Psoas muscle (tissue), 8 donors: ENCODE results near the gene FGF9. TPM values are rescaled to one million over a fixed set of nuclear protein-coding genes. Genes with fewer than 3 reads are reported as not detected.

Experiments
- ATAC-seq, 4 donors: fragments of 200-7000 bp; cut with Tn5 transposase; one replicate each; pipeline ENCODE4 v1.9.1; 2020; ENCODE audit warnings: moderate library complexity in 3 of 4, mild to moderate bottlenecking in 2 of 4
- DNase-seq, 2 donors: peaks; one replicate each; pipeline ENCODE4 v3.0.0-alpha.2; 2020
- H3K27ac ChIP-seq: fragments of 200-600 bp; one replicate; pipeline ENCODE4 v1.8.0; 2022
- H3K27me3 ChIP-seq, 3 donors: fragments of 200-600 bp in 1 of 3; one replicate each; pipeline versions ENCODE4 v1.6.1 to v1.8.0; 2013 to 2022; ENCODE audit warnings: low read length in 2 of 3, mild to moderate bottlenecking in 2 of 3, moderate library complexity in 1 of 3; ENCODE audit not compliant: insufficient read depth in 3 of 3
- H3K36me3 ChIP-seq, 2 donors: fragments of 200-600 bp in 1 of 2; one replicate each; pipeline versions ENCODE4 v1.6.1 to v1.8.0; 2013 to 2022; ENCODE audit warnings: low read depth in 1 of 2, mild to moderate bottlenecking in 1 of 2, moderate library complexity in 1 of 2; ENCODE audit not compliant: insufficient read depth in 1 of 2
- H3K4me1 ChIP-seq: fragments of 200-600 bp; one replicate; pipeline ENCODE4 v1.8.0; 2022
- H3K4me3 ChIP-seq: fragments of 200-600 bp; one replicate; pipeline ENCODE4 v1.8.0; 2022; ENCODE audit warnings: mild to moderate bottlenecking
- H3K9me3 ChIP-seq: fragments of 200-600 bp; one replicate; pipeline ENCODE4 v1.8.0; 2022
- CTCF ChIP-seq: fragments of 200-600 bp; IDR thresholded peaks from one replicate; pipeline ENCODE4 v1.8.0; 2022; ENCODE audit warnings: antibody characterized with exemption
- WGBS, 3 donors: extraction: QIAGEN DNeasy Blood & Tissue Kit; methylation state at CpG; one replicate each; pipeline versions ENCODE4 v1.1.6 to v1.1.7; 2013; 5-methylcytosine and 5-hydroxymethylcytosine counted together
- intact Hi-C, 2 donors: fragments of 100-400 bp; cut with DNase I; formaldehyde crosslinking; loops; one replicate each; pipeline versions ENCODE4 v1.11.0 to v1.14.2; 2022
- polyA plus RNA-seq, 3 donors: library from polyadenylated mRNA; stranded (reverse); fragments of 200-250 nt; gene quantifications; one replicate each; pipeline ENCODE4 v1.2.3, GENCODE V29; 2013
- total RNA-seq, 4 donors: library from RNA; stranded (reverse); fragmentation: NEBNext Ultra II Directional in 2 of 4; extraction: Animal tissue kit (Norgen Biotek cat#: 25700) in 2 of 4; gene quantifications; one replicate each; pipeline versions ENCODE4 v1.2.1 to v1.2.4, GENCODE V29; 2021 to 2023
- donor health status: healthy with polysubstance abuse.
- donor health status: DM: no; HTN: no; CAD: no; lungs with moderate emphysema.
- donor health status: Bipolar disorder and iron deficiency.
- donor health status: healthy.
- donor health status: DM: yes; HTN: yes; CAD: no.
- donor health status: DM: no; HTN: no; CAD: no.
- donor health status: DM: no; HTN: no; CAD: no.
- donor health status: DM: yes; HTN: yes; CAD: no.

Gene FGF9
- total and polyA plus RNA-seq, 7 donors: 0.69 to 1.7 (median 1.2) TPM

GRCh38 chr13:21723807-21724505 lies 53.1 kb downstream of the FGF9 start:
- Histone ChIP-seq H3K9me3 (no peaks in the 10 kb centered on the region), H3K4me3 (no peak overlapping the region), H3K27ac (no peak overlapping the region), H3K36me3 (no peaks in the 10 kb centered on the region), H3K4me1 (no peaks in the 10 kb centered on the region), H3K27me3 (no peaks in the 10 kb centered on the region)
- no peak for TF ChIP-seq CTCF
- no peak for ATAC-seq
- DNase-seq: no peak
- intact Hi-C loops: loop anchor here in 1 of 2 donors (10.0 kb wide), 1 partner anchor 1541 kb away; no protein-coding TSS in a partner anchor
- 61 to 65% (median 63%) methylated on average over 17 of the region's 17 CpGs for WGBS, 3 donors

GRCh38 chr13:21730186-21730880 lies 59.5 kb downstream of the FGF9 start:
- no peaks in the 10 kb centered on the region for H3K36me3 ChIP-seq
- 79 to 83% (median 82%) methylated on average over 9 of the region's 9 CpGs for WGBS, 3 donors
- H3K4me3 ChIP-seq: no peak overlapping the region
- H3K4me1 ChIP-seq: no peaks in the 10 kb centered on the region
- intact Hi-C loops: no loop called here
- H3K27ac ChIP-seq: no peak overlapping the region
- DNase-seq (no peak), ATAC-seq (no peak)
- peaks cover 0 to 5% (median 0%) of the 10 kb centered on the region in 3 donors for H3K27me3 ChIP-seq
- no peaks in the 10 kb centered on the region for H3K9me3 ChIP-seq
- TF ChIP-seq CTCF: no peak

- H3K27ac ChIP-seq: no peak overlapping the region
- no peak for ATAC-seq
- WGBS, 3 donors: 71 to 75% (median 75%) methylated on average over 9 of the region's 9 CpGs
- peaks cover 4% of the 10 kb centered on the region for H3K4me1 ChIP-seq
- DNase-seq: no peak
- intact Hi-C loops: no loop called here
- no peak overlapping the region for H3K4me3 ChIP-seq
- H3K9me3 ChIP-seq: no peaks in the 10 kb centered on the region
- no peaks in the 10 kb centered on the region for H3K36me3 ChIP-seq
- no peak for TF ChIP-seq CTCF
- peaks cover 0 to 5% (median 0%) of the 10 kb centered on the region in 3 donors for H3K27me3 ChIP-seq
These were observed 62.8 kb downstream of the FGF9 start for GRCh38 chr13:21733475-21734263.

GRCh38 chr13:21734961-21735360 lies 64.1 kb downstream of the FGF9 start:
- H3K4me1 ChIP-seq: peaks cover 4% of the 10 kb centered on the region
- intact Hi-C loops: no loop called here
- DNase-seq (no peak), ATAC-seq (no peak)
- no peaks in the 10 kb centered on the region for H3K9me3 ChIP-seq
- no peaks in the 10 kb centered on the region for H3K36me3 ChIP-seq
- H3K27ac ChIP-seq: no peak overlapping the region
- peaks cover 0 to 5% (median 0%) of the 10 kb centered on the region in 3 donors for H3K27me3 ChIP-seq
- H3K4me3 ChIP-seq: no peak overlapping the region
- no peak for TF ChIP-seq CTCF
- WGBS, 3 donors: 81 to 84% (median 82%) methylated on average over 7 of the region's 7 CpGs
